HEK293 (cell line): ENCODE results near the gene LMTK3.

ENCODE experiments used
- AEBP2 ChIP-seq: fragments of 450-650 bp; formaldehyde crosslinking; IDR thresholded peaks from 2 replicates; pipeline ENCODE4 v1.5.1; 2016; ENCODE audit warnings: missing biosample characterization, missing genetic modification characterization, borderline replicate concordance
- BCL11B ChIP-seq: fragments of 450-650 bp; formaldehyde crosslinking; IDR thresholded peaks from 2 replicates; pipeline ENCODE4 v1.5.1; 2016; ENCODE audit warnings: low read depth, missing biosample characterization, missing genetic modification characterization
- HIC1 ChIP-seq: fragments of 450-650 bp; formaldehyde crosslinking; IDR thresholded peaks from 2 replicates; pipeline ENCODE4 v1.5.1; 2016; ENCODE audit warnings: missing biosample characterization, missing genetic modification characterization
- MYNN ChIP-seq: fragments of 450-650 bp; formaldehyde crosslinking; IDR thresholded peaks from 2 replicates; pipeline ENCODE4 v1.5.1; 2016; ENCODE audit warnings: missing biosample characterization, missing genetic modification characterization, borderline replicate concordance
- TRIM28 ChIP-seq: IDR thresholded peaks from 2 replicates; pipeline ENCODE4 v1.6.1; 2011; ENCODE audit warnings: low read length, control low read depth, borderline replicate concordance
- YY1 ChIP-seq: fragments of 450-650 bp; formaldehyde crosslinking; IDR thresholded peaks from 2 replicates; pipeline ENCODE4 v1.5.1; 2018; ENCODE audit warnings: missing biosample characterization, missing genetic modification characterization
- YY2 ChIP-seq: fragments of 450-650 bp; formaldehyde crosslinking; IDR thresholded peaks from 2 replicates; pipeline ENCODE4 v1.5.1; 2016; ENCODE audit warnings: missing biosample characterization, missing genetic modification characterization
- ZBTB11 ChIP-seq: fragments of 450-650 bp; formaldehyde crosslinking; conservative IDR thresholded peaks from 2 replicates; pipeline ENCODE4 v1.5.1; 2016; ENCODE audit warnings: low read depth, missing biosample characterization, missing genetic modification characterization
- ZBTB26 ChIP-seq: fragments of 450-650 bp; formaldehyde crosslinking; optimal IDR thresholded peaks from 2 replicates; pipeline ENCODE3; 2016; ENCODE audit warnings: missing biosample characterization, mild to moderate bottlenecking, missing genetic modification characterization
- ZBTB49 ChIP-seq: fragments of 450-650 bp; formaldehyde crosslinking; IDR thresholded peaks from 2 replicates; pipeline ENCODE4 v1.5.1; 2016; ENCODE audit warnings: missing biosample characterization, missing genetic modification characterization, low read depth
- ZBTB8A ChIP-seq: fragments of 450-650 bp; formaldehyde crosslinking; IDR thresholded peaks from 2 replicates; pipeline ENCODE4 v1.5.1; 2016; ENCODE audit warnings: missing biosample characterization, missing genetic modification characterization
- ZNF184 ChIP-seq: fragments of 450-650 bp; IDR thresholded peaks from 2 replicates; pipeline ENCODE4 v1.5.1; 2018; ENCODE audit warnings: missing biosample characterization, mild to moderate bottlenecking, missing genetic modification characterization
- ZNF366 ChIP-seq: fragments of 450-650 bp; formaldehyde crosslinking; conservative IDR thresholded peaks from 2 replicates; pipeline ENCODE4 v1.5.1; 2016; ENCODE audit warnings: missing biosample characterization, missing genetic modification characterization
- ZNF426 ChIP-seq: fragments of 450-650 bp; formaldehyde crosslinking; IDR thresholded peaks from 2 replicates; pipeline ENCODE4 v1.5.1; 2017; ENCODE audit warnings: missing biosample characterization, missing genetic modification characterization, mild to moderate bottlenecking, inconsistent platforms, moderate library complexity
- ZNF521 ChIP-seq: fragments of 450-650 bp; formaldehyde crosslinking; IDR thresholded peaks from 2 replicates; pipeline ENCODE4 v1.5.1; 2017; ENCODE audit warnings: missing biosample characterization, mild to moderate bottlenecking, missing genetic modification characterization
- ZNF529 ChIP-seq: fragments of 450-650 bp; formaldehyde crosslinking; IDR thresholded peaks from 2 replicates; pipeline ENCODE4 v1.5.1; 2017; ENCODE audit warnings: missing genetic modification characterization, missing biosample characterization; ENCODE audit not compliant: insufficient replicate concordance
- ZNF596 ChIP-seq: fragments of 450-650 bp; IDR thresholded peaks from 2 replicates; pipeline ENCODE4 v1.5.0; 2018; ENCODE audit warnings: missing biosample characterization, mild to moderate bottlenecking, missing genetic modification characterization, moderate library complexity
- ZNF600 ChIP-seq: fragments of 450-650 bp; formaldehyde crosslinking; IDR thresholded peaks from 2 replicates; pipeline ENCODE4 v1.5.1; 2016; ENCODE audit warnings: missing biosample characterization, missing genetic modification characterization
- ZNF626 ChIP-seq: fragments of 450-650 bp; sonication (Bioruptor Pico); formaldehyde crosslinking; IDR thresholded peaks from 2 replicates; pipeline ENCODE4 v1.5.1; 2018; ENCODE audit warnings: missing biosample characterization, missing genetic modification characterization, inconsistent platforms
- ZNF645 ChIP-seq: fragments of 450-650 bp; formaldehyde crosslinking; IDR thresholded peaks from 2 replicates; pipeline ENCODE4; 2016; ENCODE audit warnings: missing biosample characterization, missing genetic modification characterization
- ZNF654 ChIP-seq: fragments of 450-650 bp; formaldehyde crosslinking; IDR thresholded peaks from 2 replicates; pipeline ENCODE4 v1.5.1; 2016; ENCODE audit warnings: low read depth, missing biosample characterization, missing genetic modification characterization
- ZNF660 ChIP-seq: fragments of 450-650 bp; IDR thresholded peaks from 2 replicates; pipeline ENCODE4 v1.5.1; 2018; ENCODE audit warnings: missing biosample characterization, mild to moderate bottlenecking, missing genetic modification characterization
- ZNF747 ChIP-seq: fragments of 450-650 bp; formaldehyde crosslinking; IDR thresholded peaks from 2 replicates; pipeline ENCODE4 v1.5.1; 2016; ENCODE audit warnings: missing biosample characterization, missing genetic modification characterization
- ZNF776 ChIP-seq: fragments of 450-650 bp; formaldehyde crosslinking; IDR thresholded peaks from 2 replicates; pipeline ENCODE4 v1.5.0; 2017; ENCODE audit warnings: missing biosample characterization, missing genetic modification characterization, borderline replicate concordance
- ZSCAN18 ChIP-seq: fragments of 450-650 bp; formaldehyde crosslinking; IDR thresholded peaks from 2 replicates; pipeline ENCODE4 v1.5.1; 2016; ENCODE audit warnings: missing biosample characterization, missing genetic modification characterization

Gene LMTK3

GRCh38 chr19:48501494-48502349 lies 9.9 kb downstream of the LMTK3 start (continued):
- TF ChIP-seq ZBTB26 (tag by site-specific recombination) (no peak), ZNF776 (tag by site-specific recombination) (no peak), ZNF654 (tag by site-specific recombination) (no peak), ZNF596 (tag by site-specific recombination) (no peak), ZBTB49 (tag by site-specific recombination) (no peak), ZBTB8A (no peak), ZSCAN18 (tag by site-specific recombination) (0 out of 2 replicates have a peak, but pooled peaks have one; percentile 41), YY2 (tag by site-specific recombination) (no peak), ZNF660 (tag by site-specific recombination) (no peak), ZNF529 (tag by site-specific recombination) (no peak), ZNF600 (tag by site-specific recombination) (no peak), HIC1 (tag by site-specific recombination) (no peak), ZNF366 (peak; percentile 95), ZBTB11 (no peak), ZNF521 (tag by site-specific recombination) (no peak), TRIM28 (no peak), AEBP2 (tag by site-specific recombination) (no peak), BCL11B (tag by site-specific recombination) (peak; percentile 44; the same call in 1 of the 2 replicates), YY1 (tag by site-specific recombination) (no peak), ZNF645 (tag by site-specific recombination) (no peak), ZNF426 (tag by site-specific recombination) (no peak), ZNF626 (tag by site-specific recombination) (no peak), ZNF747 (tag by site-specific recombination) (no peak), MYNN (tag by site-specific recombination) (no peak), ZNF184 (no peak)
